Activated T-helper 9 cell treated with anti-CD3 and anti-CD28 coated beads, Interleukin-2, amount 50 U/mL, for 16 hours (primary cell): ENCODE results near the gene PRR11.
A peak's percentile ranks its signal among the peaks of the same experiment; 100 is the strongest.
"Not testable (repeated sequence)": the region's sequence is repeated elsewhere in the genome, so short reads cannot be mapped to it uniquely, and the experiment has no call there.

ENCODE experiments used
- DNase-seq: peaks from one replicate; pipeline ENCODE4 v3.0.0-alpha.2; 2020; ENCODE audit warnings: low read depth

The PRR11 gene

DNA sequence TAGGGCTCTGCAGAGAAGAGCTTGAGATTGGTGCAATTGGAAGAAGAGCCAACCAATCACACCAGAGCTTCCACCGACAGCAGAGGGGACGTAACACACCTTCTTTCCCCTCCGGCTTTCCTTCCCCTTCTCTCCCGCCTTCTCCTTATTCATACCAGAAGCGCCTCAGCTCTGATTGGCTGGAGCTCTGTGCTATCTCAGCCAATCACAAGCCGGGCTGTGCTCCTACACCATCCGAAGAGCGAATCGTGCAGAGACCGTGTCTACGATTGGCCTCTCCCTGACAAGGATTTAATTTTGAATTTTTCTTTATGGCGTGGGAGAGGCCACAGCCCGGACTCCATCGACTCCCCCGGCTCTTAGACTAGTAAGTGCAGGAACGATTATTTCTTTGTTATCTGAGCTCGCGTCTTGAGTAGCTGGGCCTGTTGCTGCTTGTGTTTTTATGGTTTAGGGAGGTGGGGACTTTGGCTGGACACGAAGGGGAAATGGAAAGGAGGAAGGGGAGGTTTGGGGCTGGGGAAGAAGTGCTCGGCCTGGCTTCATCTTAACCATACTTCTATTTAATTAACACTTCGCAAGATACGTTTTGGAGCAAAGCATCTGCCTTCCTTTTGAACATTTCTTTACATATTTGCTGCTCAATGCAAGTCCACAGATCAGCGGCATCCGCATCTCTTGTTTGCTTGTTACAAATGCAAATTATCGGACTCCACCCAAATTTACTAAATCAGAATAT is at the start of gene PRR11:
Gene PRR11 (plus strand): TSS at position 308 of the 739 bp plus-strand sequence. CDS start 14,007 bp downstream, outside the sequence.
- peak; percentile 83 for DNase-seq

- DNase-seq, result peak; percentile 61
These were observed 49.6 kb upstream of the PRR11 start for GRCh38 chr17:59105852-59106462.

- DNase-seq, result peak; percentile 98
These were observed 48.9 kb upstream of the PRR11 start, which contains the start of gene TRIM37 for GRCh38 chr17:59106463-59107305. TSS of gene TRIM37 (minus strand) at chr17:59106880. CDS start at chr17:59106461, 419 bp downstream.

DNA sequence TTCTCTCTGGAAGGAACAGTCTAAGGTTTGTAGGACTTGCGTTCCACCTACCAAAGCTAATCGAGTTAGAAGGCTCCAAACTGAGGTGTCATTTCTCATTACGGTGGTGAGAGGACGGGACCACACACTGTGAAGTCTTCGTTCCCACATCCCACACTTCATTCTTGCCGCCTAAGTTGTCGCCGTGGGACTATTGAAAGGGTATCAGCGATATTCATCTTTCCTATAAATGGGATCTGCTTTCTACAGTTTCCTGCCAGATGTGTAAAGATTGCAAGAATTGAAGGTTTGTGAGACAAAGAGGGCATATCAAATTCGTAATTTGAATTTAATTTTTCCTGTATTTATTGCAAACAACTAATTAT is 48.3 kb upstream of the PRR11 start:
- DNase-seq, result no peak

GRCh38 chr17:59108400-59109102 is 47.0 kb upstream of the PRR11 start:
- no peak for DNase-seq

DNA sequence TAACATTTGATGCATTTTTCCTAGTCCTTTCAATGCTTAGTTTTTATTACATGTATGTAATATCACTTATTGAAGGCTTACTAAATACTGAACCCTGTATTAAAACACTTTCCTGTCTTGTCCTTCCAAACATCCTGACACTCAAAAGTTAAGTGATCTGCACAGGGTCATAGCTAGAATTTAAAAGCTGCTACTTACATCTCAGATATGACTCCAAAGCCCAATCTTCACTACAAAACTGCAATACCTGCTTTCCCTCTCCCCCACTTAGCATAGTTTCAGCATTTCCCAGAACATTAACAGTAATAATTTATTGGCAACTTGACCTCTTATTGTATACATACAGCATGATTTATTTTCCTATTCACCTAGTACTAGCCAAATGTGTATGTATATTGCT is 44.6 kb upstream of the PRR11 start:
- no peak for DNase-seq

GRCh38 chr17:59111539-59111938 is 44.0 kb upstream of the PRR11 start:
- no peak for DNase-seq

- DNase-seq, result no peak
These were observed 40.1 kb upstream of the PRR11 start for GRCh38 chr17:59115474-59115873.

- DNase-seq, result no peak
These were observed 33.6 kb upstream of the PRR11 start for GRCh38 chr17:59121901-59122480.

DNA sequence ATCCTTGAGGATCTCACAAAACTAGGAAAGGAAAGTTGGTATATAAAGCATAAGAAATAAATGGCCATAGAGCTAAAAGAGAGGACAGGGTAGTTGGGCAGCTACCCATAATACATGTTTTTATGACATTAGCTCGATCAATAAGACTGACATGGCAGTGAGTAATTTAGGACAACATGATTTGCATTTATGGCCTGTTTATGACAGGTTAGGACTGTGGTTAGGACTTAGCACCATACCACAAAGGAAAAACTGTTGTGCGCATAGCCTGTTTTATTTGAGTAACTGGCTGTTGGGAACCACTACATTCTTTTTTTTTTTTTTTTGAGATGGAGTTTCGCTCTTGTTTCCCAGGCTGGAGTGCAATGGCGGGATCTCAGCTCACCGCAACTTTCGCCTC is 30.9 kb upstream of the PRR11 start:
- no peak for DNase-seq

- DNase-seq, result no peak
These were observed 28.6 kb upstream of the PRR11 start for GRCh38 chr17:59126809-59127417.

DNA sequence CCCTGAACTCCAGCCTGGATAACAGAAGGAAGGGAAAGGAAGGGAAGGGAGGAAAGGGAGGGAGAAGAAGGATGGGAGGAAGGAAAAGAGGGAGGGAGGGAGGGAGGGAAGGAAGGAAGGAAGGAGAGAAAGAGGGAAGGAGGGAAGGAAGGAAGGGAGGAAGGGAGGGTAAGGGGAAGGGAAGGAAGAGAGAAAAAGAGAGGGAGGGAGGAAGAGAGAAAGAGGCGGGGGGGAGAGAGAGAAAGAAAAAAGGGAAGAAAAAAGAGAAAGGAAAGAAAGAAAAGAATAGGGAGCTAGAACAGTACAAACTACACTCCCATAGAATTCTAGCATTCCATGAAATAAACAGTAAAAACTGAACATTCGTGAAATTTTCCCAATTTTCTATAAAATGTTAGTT is 25.7 kb upstream of the PRR11 start:
- DNase-seq, result no peak

- no peak for DNase-seq
These were observed 24.4 kb upstream of the PRR11 start for GRCh38 chr17:59131131-59131530.

DNA sequence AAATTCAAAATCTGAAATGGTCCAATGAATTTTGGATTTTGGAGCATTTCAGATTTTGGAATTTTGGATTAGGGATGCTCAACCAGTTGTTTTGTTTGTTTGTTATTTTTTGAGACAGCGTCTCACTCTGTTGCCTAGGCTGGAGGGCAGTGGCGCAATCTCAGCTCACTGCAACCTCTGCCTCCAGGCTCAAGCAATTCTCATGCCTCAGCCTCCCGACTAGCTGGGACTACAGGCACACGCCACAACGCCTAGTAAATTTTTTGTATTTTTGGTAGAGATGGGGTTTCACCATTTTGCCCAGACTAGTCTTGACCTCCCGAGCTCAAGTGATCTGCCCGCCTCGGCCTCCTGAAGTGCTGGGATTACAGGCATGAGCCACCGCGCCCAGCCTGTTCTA is 17.2 kb upstream of the PRR11 start:
- not testable (repeated sequence) for DNase-seq

DNA sequence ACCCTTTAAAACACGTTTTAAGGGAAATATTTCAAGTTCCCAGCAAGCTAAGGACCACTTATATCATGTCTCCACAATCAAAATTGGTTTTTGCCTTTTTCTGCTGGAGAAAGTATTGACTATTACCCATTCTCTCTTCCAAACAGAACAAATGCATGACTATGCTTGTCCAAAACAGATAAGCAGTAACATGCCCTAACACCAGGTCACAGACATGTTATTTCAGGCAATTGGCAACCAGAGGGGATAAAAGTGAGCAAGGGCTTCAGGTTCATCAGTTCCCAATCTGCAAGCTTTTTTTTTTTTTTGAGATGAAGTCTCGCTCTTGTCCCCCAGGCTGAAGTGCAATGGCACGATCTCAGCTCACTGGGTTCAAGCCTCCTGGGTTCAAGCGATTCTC is 15.6 kb upstream of the PRR11 start:
- no peak for DNase-seq

DNA sequence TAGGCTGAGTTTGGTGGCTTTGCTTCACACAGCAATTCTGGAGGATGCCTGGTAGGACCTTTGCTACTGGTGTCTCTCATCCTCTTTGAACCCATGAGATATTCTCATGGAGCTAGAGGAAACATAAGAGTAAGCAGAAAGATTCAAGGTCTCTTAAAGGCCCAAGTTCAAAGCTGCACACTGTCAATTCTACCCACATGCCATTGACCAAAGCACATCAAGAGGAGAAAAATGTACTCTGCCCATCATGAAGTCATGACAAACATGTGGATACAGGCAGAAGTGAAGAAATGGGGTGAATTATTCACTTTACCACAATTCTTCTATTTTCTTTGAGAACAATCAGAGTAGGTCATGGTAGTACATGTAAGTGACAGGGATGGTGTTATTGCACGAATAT is 13.7 kb upstream of the PRR11 start:
- DNase-seq, result no peak

GRCh38 chr17:59145571-59146096 is 9.9 kb upstream of the PRR11 start:
- DNase-seq, result no peak

GRCh38 chr17:59149051-59149450 is 6.5 kb upstream of the PRR11 start:
- no peak for DNase-seq

DNA sequence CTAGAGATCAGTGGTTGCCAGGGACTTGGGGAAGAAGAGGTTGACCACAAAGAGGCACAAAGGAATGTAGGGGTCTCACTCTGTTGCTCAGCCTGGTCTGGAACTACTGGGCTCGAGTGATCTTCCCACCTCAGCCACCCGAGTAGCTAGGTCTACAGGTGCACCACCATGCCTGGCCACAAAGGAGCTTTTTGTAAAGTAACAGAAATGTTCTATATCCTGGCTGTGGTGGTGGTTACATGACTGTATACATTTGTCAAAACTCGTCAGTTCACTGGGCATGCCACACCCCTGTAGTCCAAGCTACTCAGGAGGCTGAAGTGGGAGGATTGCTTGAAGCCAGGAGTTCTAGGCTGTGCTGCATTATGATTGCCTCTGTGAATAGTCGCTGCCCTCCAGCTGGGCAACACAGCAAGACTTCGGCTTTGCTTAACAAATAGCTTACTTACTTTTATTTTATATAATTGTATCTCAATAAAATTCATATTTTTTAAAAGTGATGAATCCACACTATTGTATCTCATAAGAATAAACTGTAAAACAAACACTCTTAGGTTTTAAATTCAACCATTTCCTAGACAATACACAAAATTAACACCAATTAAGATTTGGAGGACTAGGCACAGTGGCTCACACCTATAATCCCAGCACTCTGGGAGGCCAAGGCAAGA is 5.6 kb upstream of the PRR11 start:
- no peak for DNase-seq

GRCh38 chr17:59151006-59151405 is 4.5 kb upstream of the PRR11 start:
- DNase-seq, result no peak

GRCh38 chr17:59151591-59151990 is 4.0 kb upstream of the PRR11 start:
- DNase-seq, result no peak
